Stimulated activated CD8-positive, alpha-beta memory T cell treated with anti-CD3 and anti-CD28 coated beads, Interleukin-7, amount 100 ng/mL, for 24 hours (primary cell): ENCODE measurements around the gene KANSL1L.

Experiments used
- DNase-seq: peaks from one replicate; pipeline ENCODE4 v3.0.0-alpha.2; 2020; ENCODE audit warnings: low read depth

The KANSL1L gene

DNA sequence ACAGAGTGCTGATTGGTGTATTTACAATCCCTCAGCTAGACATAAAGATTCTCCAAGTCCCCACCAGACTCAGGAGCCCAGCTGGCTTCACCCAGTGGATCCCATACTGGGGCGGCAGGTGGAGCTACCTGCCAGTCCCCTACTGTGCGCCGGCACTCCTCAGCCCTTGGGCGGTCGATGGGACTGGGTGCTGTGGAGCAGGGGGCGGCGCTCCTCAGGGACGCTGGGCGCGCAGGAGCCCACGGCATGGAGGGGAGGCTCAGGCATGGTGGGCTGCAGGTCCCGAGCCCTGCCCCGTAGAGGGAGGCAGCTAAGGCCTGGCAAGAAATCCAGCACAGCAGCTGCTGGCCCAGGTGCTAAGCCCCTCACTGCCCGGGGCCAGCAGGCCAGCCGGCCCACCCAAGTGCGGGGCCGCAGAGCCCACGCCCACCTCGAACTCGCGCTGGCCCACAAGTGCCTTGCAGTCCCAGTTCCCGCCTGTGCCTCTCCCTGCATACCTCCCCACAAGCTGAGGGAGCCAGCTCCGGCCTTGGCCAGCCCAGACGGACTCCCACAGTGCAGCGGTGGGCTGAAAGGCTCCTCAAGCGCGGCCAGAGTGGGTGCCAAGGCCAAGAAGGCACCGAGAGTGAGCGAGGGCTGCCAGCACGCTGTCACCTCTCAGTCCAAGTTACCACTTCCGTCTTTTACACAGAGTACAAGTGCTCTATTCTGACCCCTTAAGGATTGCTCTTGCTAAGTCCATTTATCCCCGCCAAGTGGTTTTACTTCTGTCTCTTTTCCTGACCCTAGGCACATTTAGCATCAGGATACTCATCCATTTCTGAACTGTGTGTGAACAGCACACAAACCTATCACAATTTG, 170.5 kb downstream of the KANSL1L start:
- DNase-seq: no peak

DNA sequence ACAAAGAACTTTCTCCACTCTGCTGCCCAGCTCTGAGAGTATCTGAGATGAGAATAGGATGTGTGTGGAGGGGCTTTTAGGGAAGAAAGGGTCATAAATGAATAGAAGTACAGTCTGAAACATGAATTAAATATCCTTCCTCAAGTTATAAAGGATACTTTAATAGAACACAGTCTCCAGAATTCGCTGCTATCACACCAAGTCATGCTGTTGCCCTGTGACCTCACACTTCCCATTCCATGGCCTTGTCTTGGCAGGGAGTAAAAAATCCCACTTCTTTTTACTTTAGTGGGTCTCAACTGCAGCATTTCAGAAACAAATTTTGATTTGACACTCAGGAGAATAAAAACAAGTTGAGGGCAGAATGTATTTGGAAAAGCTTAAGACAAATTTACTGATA, 172.6 kb downstream of the KANSL1L start:
- DNase-seq: no peak

DNA sequence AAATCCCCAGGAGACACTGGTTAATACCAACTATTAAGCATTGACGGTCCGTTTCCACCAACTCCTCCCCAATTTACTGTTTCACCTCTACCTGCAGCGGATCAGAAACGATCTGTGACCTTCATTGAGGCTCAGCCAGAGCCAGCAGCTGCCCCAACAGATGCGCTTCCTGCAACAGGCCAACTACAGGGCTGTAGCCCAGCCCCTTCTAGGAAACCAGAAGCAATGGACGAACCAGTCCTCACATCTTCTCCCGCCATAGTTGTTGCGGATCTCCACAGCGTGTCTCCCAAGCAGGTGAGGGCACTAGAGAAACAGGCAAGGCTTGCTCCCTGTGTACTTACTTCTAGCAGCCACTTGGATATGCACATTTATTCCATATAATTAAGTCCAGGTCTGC, 177.2 kb downstream of the KANSL1L start:
- no peak for DNase-seq

DNA sequence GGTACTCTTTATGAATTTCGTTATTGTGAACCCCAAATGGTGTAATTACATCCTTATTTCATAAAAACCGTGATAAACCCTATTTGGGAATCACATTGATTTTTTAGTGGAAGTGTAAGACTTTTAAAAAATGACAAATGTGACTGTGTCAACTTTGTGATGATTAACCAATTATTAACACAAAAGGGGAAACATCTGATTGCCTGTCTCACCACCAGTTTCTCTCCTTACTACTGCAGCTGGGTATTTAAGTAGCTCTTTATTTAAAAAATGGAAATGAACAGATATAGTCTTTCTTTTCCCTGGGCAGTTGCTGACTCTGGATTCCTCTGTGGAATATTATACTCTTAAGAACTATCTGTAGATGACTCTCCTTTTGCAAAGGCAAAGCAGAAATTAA, 180.4 kb downstream of the KANSL1L start:
- no peak for DNase-seq

DNA sequence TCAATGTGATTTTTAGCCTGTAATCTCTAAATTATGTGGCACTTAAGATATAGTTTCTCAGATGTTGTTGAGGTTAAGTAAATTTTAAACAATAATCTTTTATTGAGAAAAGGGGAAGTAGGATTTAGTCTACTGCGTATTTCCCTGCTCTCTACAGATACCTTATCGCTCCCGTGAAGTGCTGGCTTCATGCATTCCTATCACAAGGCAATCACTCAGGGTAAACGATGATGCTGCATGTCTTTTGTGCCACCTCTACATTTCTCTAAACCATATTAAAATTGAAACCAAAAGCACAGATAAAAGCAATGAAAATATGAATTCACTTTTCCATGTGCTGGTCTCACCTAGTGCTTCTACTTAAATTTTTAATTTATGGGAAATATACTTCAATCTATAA, 183.2 kb downstream of the KANSL1L start:
- DNase-seq: no peak

DNA sequence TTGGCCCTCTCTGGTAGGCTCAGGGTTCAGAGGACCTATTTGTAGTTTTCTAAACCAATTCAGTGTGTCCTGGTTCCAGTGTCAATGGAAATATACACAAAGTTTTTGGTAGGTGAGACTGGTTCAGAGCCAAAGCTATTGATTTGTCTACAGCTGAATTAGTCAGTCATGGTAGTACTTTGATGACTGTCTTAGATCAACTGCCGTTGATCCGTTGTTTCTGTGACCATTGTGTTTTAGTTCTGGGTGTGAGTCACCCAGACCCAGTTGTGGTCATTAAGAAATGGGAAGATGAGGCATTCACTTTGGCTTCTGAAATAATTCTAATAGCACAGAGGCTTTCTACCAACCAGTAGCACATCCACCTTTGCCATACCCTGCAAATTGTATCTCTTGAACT, 184.8 kb downstream of the KANSL1L start:
- no peak for DNase-seq

DNA sequence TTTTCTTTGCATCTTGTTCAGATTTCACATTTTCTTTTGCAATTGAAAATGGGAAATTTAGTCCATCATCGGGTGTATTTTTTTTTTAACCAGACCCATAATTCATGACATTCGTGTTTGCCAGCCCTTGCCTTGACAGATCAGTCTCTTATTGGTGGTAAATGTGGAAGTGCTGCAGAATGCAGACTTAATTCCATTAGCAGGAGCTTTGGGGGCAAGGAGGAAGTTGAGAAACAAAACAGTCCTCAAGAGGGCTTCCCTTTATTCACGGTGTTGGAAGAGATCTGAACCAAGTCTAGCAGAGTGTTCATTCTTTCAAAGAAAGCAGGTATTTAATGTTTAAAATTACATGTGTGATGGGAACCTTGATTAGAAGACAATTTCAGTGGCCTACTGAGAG, 185.3 kb downstream of the KANSL1L start:
- no peak for DNase-seq

DNA sequence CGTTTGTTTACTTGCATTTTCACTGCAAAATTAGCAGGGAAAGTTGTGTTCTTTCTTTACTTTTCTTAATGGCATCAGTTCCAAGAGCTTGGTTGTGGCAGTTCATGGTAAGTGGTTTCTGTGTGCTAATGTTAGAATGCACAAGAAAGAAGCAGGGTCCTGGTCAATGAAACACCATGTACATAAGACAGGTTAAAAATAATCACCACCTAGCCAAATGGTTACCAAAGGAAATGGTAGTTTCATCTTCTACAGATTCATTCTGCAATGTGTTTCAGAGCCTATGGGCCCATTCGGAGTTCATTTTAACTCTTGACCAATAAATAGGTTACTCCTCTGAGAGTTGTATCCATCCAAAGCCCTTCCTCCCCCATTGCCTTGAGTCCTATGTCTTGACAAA, 186.9 kb downstream of the KANSL1L start:
- no peak for DNase-seq

DNA sequence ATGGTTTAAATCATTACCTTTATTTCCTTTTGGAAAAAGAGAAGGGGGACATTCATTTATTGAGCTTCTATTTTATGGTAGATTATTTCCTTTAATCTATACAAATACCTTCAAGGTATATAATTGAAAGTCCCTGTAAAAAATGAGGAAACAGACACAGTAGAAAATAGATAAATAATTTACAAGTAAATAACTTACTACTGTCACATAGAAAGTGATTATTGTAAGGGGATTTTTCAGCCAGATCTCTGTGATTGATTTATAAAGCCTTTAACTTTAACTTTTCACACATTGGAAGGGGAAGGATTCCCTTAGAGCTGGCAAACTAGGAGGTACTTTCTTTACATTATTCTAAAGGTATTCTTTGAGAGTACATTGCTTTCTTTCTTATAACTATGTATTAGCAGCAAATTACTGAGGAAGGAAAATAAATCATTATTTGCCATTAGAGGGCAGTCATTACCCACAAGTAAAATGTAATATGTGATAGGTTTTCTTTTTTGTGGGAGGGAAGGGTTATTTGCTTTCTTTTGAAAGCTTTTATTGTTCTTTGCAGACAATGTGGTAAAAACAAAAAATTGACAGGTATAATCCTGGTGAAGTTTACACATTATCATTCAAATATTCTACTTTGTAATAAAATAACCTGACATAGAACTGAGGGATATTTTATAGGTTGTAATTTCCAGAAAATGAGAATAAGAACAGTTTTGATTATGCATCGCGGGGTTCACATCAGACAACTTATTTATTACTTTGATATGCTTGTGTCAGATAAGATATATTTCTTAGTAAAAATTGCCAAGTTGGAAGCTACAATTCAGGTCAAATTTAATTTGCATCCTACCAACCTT, 193.6 kb downstream of the KANSL1L start:
- no peak for DNase-seq

DNA sequence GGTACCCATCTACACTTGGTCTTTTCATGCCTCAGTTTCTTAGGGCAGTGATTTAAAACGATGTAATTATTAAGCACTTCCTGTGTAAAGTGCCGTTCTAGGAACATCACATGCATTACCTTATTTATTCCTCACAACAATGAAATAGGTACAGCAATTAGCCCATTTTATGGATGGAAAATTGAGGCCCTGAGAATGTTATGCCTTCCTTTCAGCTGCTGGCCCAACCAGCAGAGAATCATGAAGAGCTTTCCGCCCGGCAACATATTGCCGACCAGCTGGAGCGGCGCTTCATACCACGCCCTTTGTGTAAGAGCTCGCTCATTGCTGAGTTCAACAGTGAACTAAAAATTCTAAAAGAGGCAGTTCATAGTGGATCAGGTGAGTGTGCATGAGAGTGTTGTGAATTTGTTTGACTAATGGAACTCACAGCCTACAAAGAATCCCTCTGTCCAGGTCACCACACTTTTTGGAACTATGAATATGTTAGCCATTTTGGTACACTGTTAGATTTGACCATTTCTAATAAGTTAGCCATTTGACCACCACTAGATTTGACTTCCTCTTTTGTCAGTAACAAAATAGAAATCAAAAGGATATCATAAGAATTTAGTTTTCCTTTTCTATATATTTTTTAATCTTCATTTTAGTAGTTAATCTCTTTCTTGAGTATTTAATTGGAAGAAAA, 194.4 kb downstream of the KANSL1L start:
- DNase-seq: no peak

DNA sequence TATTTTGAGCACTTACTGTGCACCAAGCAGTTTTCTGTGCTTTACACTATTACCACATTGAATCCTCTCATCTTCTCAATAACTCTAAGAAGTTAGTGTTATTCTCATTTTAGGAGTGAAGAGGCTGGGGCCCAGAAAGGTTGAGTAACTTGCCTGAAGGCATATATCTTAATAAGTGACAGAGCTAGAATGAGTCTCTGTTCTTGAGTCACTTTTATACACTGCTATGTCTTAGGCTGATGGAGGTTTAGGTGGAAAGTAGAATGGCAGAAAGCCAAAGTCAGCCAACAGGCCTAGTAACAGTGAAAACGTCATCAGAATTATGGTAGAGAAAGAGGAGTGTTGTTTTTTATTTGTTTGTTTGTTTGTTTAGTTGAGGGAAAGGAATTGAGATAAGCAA, 196.6 kb downstream of the KANSL1L start:
- DNase-seq: no peak

DNA sequence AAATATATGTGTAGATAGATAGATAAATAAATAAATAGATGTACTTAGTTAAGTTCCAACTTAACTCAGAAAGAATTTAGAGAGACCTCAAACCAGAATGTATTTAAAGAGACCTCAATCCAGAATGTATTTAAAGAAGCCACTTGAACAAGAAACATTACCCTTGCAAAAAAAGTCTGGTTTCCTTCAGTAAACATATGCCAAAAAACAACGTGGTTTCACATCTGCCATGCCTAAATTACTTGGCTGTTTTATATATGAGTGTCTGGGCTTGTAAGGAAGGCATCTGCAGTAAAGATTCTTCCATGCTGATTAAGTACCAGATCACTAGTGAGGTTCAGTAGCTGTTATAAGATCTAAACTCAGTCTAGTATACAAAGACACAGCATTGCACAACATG, 197.9 kb downstream of the KANSL1L start:
- DNase-seq: no peak
